Upper lobe of left lung (tissue), 4 donors: ENCODE results near the gene PRKCZ.

Source experiments
- CTCF ChIP-seq, 6 experiments: fragments of 450-650 bp in 4 of 6; fragments of 200-600 bp in 2 of 6; sonication (generic) in 2 of 6; IDR thresholded peaks; one replicate each; pipeline ENCODE4 v1.5.1; 2016 to 2019; ENCODE audit warnings: antibody characterized with exemption in 6 of 6
- EP300 ChIP-seq, 4 donors: sonication (generic); formaldehyde crosslinking; IDR thresholded peaks; one replicate each; pipeline ENCODE4 v1.5.1; 2017; ENCODE audit warnings: antibody characterized with exemption in 4 of 4, control low read depth in 2 of 4
- POLR2A ChIP-seq, 4 donors: fragments of 450-650 bp; IDR thresholded peaks; one replicate each; pipeline ENCODE4 v1.5.1; 2016 to 2017; ENCODE audit warnings: antibody characterized with exemption in 4 of 4, mild to moderate bottlenecking in 2 of 4
- POLR2AphosphoS5 ChIP-seq, 2 donors: sonication (generic); formaldehyde crosslinking; IDR thresholded peaks; one replicate each; pipeline ENCODE4 v1.5.1; 2017; ENCODE audit warnings: antibody characterized with exemption in 2 of 2

DNA sequence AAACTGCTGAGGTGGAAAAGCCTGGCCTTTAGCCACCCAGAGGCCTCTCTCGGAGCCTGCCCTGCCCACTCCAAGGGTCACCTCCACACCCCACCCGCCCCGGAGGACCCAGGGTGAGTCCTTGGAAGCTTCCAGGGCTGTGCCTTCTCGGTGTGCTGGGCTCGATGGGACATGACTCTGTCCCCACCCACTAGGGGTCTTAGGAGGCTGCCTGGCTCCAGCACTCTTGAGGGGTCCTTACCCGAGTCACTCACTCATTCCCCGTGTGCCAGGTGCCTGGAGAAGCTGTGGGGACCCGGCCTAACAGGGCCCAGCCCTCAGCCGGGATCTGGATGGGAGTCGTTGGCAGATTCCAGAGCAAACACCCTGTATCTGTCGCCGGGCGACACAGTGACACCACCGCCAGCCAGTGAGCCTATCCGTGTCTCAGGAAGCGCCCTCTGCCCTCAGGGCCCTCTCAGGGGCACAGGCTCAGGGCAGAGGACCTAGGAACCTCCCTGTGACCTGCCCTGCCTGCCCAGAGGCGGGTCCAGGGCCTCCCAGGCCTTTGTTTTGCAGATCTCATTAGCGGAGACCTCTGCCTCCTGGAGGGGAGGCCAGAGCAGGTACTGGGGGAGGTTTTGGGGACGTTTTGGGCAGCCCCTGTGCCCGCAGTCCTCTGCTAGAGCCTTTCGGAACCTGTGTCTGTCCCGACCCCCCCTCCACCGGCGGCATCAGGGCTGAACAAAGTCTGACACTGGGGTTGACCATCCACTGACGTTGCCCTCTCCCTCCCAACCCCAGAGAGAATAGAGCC lies 3.1 kb upstream of the PRKCZ start:
- no peak for TF ChIP-seq CTCF (IDR thresholded peaks at IDR 0.05)
- no peak for TF ChIP-seq POLR2AphosphoS5 (IDR thresholded peaks at IDR 0.05)
- TF ChIP-seq POLR2A (IDR thresholded peaks at IDR 0.05): no peak
- TF ChIP-seq EP300 (IDR thresholded peaks at IDR 0.05): no peak
